Raji (cell line): ENCODE measurements around the gene LRRC1.

Experiments used
- POLR2A ChIP-seq: IDR thresholded peaks from 2 replicates; pipeline ENCODE4 v1.6.1; 2011; ENCODE audit warnings: low read depth, low read length, control low read depth; ENCODE audit not compliant: insufficient read depth

Gene LRRC1

DNA sequence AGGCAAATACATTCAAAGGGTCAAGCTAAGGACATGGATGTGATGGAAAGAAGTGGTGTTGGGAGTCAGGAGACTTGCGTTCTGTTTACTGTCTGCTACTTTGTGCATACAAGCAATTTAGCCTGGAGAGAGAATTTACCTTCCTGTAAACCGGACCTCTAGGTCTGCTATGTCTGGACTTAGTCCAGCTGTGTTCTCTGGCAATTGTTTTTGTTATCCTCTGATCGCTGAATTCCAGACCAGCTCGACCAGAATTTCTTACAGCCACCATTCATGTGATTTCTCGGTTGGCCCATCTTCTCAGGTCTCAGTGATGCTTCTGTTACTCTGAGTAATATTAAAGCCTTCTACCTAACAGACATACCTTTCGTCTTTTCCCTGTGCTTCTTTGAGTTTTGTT is 75.2 kb downstream of the LRRC1 start:
- TF ChIP-seq POLR2A = no peak

DNA sequence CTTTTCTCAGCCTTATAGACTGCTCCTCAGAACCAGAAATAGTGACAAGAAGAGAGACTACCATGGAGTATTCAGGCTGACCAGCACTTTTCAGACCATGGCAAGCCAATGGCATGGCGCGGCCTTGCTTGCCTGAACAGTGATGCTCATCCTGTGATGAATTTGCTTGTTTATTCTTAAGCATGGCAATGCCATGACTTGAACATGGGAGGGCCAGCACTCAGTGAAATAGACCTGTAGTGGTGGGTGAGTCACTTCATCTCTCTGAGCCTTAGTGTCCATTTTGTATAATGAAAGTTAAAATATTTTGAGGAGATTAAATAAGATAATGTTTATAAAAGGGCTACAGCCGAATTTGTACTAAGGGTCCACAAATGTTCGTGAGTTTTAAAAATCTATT is 79.1 kb downstream of the LRRC1 start:
- no peak for TF ChIP-seq POLR2A

GRCh38 chr6:53874964-53875363 is 80.2 kb downstream of the LRRC1 start:
- no peak for TF ChIP-seq POLR2A

GRCh38 chr6:53877151-53877550 is 82.3 kb downstream of the LRRC1 start:
- TF ChIP-seq POLR2A = no peak

GRCh38 chr6:53878808-53879207 is 84.0 kb downstream of the LRRC1 start:
- TF ChIP-seq POLR2A = no peak

- no peak for TF ChIP-seq POLR2A
Observed at GRCh38 chr6:53879608-53880007, 84.8 kb downstream of the LRRC1 start.

DNA sequence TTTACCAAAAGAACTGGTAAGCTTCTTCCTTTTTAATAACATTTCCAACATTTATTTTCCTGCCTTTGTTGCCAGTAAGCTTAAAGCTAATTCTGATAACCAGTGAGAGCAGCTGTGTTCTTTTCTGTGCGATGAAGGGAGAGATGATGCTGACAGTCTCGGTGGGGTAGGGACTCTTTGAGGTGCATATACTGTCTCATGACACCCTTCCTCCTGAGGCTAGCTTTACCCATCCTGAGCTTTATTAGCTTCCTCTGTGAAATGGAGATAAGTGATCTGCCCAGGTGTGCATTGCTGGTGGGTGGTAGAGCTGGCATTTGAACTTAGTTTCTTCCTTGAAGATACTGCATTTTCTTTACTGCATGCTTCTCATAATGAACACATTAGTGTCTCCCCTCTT is 92.5 kb downstream of the LRRC1 start:
- no peak for TF ChIP-seq POLR2A

- TF ChIP-seq POLR2A = no peak
Observed at GRCh38 chr6:53888931-53889330, 94.1 kb downstream of the LRRC1 start.

GRCh38 chr6:53889365-53889764 is 94.6 kb downstream of the LRRC1 start:
- no peak for TF ChIP-seq POLR2A

DNA sequence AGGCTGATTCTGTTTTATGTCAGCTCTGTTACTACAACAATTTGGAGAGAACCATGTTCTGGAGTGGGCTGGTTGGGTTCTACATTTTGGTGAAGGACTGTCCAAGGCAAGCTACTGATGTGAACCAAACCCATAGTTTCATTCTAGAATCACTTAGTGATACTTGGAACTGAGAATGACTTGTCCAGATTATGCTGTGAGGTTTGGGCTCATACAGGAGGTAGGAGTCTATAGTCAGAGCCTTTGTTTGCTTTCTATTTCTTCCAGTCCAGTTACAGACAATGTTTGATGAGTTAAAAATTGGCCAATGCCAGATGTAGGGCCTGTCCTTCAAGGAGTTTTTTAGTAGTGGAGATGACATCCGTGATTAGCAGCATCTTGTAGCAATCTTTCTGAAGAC is 97.9 kb downstream of the LRRC1 start:
- TF ChIP-seq POLR2A = no peak

- no peak for TF ChIP-seq POLR2A
Observed at GRCh38 chr6:53894091-53894490, 99.3 kb downstream of the LRRC1 start.

GRCh38 chr6:53896196-53896595 is 101.4 kb downstream of the LRRC1 start:
- no peak for TF ChIP-seq POLR2A

GRCh38 chr6:53898026-53898795 is 103.4 kb downstream of the LRRC1 start:
- no peak for TF ChIP-seq POLR2A

DNA sequence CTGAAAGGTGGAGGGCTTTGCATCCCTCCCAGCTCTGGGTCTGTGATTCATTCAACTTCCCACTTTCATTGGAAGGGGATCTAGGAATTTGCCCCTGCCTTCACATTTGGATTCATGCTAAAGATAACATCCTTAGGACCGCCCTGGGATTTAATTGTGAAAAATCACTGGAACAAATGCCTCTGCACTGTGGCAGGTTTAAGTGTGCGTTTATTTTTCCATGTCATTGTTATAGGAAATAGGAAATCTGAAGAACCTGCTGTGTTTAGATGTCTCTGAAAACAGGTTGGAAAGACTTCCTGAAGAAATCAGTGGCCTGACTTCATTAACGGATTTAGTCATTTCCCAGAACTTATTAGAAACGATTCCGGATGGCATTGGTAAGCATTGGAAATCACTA is 104.7 kb downstream of the LRRC1 start:
- TF ChIP-seq POLR2A = no peak

DNA sequence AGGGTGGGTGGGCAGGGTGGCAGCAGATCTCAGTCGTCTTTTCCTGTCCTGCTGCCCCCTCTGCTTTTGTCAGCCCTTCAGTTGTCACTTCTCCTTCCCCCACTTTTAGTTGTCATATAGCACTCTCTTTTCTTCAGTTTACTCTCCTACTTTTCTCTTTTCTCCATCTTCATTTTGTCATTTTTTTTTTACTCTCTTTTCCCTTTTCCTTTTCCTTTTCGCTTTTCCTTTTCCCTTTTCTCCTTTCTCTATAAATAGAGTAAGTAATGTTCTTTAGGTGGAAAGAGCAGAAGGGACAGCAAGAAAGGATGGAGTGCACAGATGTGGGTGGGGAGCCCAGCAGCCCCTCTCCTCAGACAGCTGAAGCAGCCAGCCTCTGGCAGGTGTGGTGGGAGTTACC is 108.6 kb downstream of the LRRC1 start:
- no peak for TF ChIP-seq POLR2A

DNA sequence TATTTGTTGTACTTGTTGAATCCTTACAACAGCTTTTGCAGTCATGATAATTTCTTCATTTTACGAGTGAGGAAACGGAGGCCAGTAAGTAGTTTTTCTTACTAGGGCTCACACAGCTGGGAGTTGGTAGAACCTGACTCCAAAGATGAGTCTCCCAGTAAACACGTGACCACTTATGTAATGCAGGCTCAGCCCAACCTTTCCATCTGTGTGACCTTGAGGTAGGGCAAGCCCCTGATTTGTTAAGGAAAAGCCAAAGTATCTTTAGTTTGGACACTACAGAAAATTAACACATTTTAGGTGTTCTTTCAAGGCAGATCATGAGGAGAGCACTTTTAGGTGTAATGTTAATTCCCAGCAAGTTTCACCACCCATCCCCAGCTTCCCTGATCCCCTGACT is 111.3 kb downstream of the LRRC1 start:
- TF ChIP-seq POLR2A = no peak

DNA sequence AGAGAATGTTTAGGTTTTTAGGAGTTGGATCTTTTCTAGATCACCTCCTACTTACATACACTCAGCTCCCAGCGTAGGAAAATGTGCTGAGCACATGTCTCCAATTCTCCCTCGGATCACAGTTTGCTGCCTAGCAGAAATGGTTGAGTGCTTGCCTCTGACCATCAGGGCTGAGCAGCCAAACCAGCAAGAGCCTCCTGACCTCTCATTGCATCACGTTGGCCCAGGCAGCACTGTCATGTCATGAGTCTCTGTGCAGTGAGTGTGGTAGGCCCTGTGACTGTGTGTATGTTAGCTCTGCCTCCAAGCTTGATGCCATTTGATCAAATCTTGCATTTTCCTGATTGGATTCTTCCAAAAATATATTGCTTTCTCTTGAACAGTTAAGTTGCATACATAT is 112.0 kb downstream of the LRRC1 start:
- no peak for TF ChIP-seq POLR2A
